HG02970 (cell line): ENCODE measurements around the gene EPHA6.

ENCODE experiments used
- ATAC-seq: cut with Tn5 transposase; IDR thresholded peaks from one replicate; pipeline ENCODE4 v1.9.1; 2021; ENCODE audit warnings: mild to moderate bottlenecking, moderate library complexity, moderate number of reproducible peaks; ENCODE audit not compliant: unreplicated experiment, low FRiP score

The EPHA6 gene

DNA sequence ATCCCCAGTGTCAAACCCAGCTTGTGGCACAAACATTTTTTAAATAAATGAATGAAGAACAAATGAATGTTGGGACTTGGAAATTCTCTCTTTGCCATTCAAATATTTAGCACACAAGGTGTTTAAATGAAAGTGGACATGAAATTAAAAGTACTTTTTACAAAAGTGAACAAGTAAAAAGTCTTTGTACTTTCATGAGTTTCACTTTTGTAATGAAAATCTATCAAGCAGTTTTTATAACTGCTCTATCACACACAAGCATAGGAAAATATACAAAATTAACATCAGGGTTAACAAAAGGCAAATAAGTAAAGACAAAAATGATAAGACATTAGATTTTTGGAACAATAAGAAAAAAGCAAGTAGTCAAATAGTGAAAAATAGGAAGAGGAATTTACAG lies 866.3 kb downstream of the EPHA6 start:
- ATAC-seq, result no peak

DNA sequence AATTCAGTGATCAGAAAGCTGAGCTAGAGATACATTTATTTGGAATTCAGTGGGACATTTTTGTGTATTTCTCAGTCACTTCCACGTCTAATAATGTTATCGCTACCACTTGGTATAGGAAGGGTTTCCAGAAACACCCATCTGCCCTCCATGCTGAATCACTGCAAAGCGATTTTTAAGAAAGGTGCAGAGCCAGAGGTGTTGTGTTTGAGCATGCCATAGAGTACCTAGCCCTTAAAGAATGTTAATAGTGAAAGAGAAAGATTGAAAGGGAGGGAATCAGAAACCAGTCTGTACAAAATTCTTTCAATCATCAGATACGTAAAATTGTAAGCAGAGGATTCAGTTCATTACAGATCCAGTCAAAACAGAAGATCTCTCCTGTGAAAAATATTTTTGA lies 870.1 kb downstream of the EPHA6 start:
- no peak for ATAC-seq

DNA sequence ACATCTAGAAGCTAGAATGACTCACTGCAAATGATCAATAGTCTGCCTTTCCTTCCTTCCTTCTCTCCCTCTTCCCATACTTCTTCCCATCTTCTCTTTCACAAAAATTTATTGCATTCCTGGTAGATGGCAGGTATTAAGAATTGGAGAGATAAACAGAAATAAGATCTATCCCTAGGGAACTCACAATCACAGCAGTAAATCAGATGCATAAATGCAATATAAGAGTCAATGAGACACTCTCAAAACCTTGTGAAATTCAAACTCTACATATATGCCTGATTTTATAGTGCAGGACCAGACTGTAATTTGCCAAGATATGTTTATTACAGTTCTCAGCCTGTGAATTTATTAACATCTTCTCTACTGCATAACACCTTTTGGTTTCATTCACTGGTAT lies 871.9 kb downstream of the EPHA6 start:
- no peak for ATAC-seq

GRCh38 chr3:97687734-97688133 lies 873.3 kb downstream of the EPHA6 start:
- ATAC-seq, result no peak

- no peak for ATAC-seq
Observed at GRCh38 chr3:97689111-97689510, 874.7 kb downstream of the EPHA6 start.

DNA sequence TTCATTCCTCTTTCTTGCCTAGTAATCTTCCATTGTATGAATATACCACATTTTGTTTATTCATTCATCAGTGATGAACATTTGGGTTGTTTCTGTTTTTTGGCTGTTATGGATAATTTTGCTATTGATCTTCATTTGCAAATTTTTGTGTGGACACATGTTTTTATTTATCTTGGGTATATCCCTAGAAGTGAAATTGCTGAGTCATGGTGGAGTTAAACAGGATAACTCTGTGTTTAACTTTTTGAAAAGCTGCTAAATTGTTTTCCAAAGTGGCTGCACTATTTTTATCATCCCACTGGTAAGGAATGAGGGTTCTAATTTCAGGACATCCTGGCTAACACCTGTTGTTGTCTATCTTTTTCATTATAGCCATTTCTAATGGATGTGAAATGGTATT lies 875.6 kb downstream of the EPHA6 start:
- no peak for ATAC-seq

- ATAC-seq, result no peak
Observed at GRCh38 chr3:97691354-97691753, 877.0 kb downstream of the EPHA6 start.

DNA sequence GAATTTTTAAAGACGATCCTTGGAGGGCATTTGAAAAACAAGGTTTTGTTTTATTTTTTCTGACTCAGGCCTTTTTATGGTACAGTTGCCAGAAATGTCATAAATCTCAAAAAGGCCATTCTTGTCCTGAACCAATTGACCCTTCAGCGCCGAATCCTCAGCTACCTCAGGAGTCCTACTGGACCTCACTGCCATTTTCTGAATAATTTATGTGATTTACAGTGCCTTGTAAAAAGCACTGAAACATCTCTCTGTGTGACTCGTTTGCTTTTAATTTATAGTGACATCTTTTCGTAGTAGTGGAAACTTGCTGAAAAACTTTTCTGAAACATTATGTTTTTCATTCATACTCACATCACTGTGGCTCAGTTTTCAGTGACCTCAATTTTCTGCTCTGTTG lies 878.0 kb downstream of the EPHA6 start:
- no peak for ATAC-seq

DNA sequence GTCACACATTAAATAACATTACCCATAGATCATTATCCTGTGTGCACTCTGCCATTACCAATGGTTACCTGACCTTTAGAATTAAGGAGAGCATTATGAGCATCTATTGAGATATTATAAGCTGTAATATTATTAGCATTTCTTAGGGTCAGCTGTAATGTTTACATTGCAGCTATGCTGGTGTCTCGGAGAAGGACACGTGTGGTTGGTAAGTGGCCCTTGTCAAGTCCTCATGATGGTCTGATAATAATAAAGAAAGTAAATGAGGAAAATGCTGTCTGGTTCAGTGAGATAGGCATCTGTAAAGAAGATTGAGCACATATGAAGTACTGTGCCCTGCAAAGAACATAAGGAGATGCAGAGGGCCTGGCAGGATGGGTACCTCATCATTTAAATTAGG lies 878.4 kb downstream of the EPHA6 start:
- ATAC-seq, result no peak

DNA sequence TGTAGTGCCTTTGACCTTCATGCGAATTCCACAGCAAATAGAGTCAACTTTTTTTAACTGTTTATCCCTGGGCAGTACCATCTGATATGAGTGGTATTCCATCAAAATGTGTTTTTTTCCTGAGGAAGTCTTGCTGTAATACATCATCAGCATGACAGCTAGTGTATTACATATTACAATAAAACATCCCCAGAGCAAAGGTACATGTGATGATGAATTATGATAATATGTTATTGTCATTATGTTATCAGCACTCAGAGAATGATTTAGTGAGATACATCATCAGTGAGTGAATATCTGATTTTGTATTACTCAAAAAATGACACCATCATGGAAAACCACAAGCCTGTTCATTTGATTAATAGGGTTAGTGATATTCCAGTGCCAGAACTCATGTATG lies 880.5 kb downstream of the EPHA6 start:
- ATAC-seq, result no peak

DNA sequence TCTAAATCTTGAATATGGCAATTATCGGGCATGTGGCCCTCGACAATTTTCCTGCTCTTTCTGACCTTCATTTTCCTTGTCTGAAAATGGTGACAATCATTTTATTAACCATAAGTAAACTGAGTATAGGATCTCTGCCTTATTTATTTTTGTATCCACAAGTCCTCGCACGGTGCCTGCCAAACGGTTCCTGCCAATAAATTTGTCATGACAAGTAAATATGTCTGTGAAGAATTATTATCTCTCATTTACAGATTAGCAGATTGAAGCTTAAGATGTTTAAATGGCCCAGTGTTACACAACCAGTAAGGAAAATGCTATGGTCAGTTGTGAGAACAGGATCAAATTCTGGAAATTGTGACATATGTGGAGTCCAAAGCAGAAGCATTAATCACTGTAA lies 884.3 kb downstream of the EPHA6 start:
- no peak for ATAC-seq

- no peak for ATAC-seq
Observed at GRCh38 chr3:97699889-97700288, 885.5 kb downstream of the EPHA6 start.

DNA sequence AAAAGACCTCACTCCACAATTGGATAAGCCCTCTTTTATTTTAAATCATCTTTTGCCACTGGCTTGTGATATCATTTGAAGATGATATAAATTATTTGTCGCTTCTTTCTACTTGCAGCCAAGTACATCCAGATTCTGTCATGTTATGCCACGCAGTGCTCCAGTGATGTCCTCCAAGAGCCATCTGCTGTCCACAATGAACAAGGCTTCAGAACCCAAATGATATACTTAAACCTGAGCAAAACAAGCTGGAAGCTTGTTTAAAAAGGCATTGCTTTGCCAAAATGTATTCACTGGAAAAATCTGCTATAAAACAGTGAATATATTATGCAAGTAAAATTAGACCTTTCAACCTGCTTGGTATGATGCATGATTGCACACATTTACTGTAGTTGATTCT lies 891.4 kb downstream of the EPHA6 start:
- ATAC-seq, result no peak

DNA sequence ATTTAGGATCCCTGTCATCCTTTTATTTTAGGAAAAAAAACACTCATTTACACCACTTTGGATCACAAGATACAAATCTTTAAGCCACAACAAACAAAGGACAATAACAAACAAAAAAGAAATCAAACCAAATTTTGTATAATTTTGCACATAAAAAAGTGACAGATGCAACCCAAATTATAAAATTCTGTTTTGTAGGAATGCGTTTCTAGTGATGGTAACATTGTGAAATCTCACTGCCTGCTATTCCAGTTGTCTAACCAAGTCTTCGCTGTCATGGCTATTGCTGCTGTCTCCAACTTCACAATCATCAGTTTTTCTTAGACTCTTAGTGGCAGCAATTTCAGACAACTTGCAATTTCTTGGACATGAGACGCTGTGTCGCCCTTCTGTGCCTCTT lies 891.8 kb downstream of the EPHA6 start:
- ATAC-seq, result no peak

DNA sequence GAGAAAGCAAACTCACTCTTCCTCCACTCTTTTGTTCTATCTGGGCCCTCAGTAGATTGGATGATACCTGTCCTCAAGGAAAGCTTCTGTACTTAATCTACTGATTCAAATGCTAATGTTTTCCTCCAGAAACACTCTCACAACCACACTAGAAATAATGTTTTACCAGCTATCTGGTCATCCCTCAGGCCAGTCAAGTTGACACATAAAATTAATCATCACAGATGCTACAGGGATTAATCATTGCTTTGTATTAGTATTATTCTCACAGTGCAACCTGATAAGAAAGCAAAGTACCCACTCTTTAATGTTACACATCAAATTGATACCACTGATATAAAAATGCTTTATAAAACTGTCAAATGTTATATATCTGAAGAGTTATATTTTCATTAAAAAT lies 897.3 kb downstream of the EPHA6 start:
- ATAC-seq, result no peak

DNA sequence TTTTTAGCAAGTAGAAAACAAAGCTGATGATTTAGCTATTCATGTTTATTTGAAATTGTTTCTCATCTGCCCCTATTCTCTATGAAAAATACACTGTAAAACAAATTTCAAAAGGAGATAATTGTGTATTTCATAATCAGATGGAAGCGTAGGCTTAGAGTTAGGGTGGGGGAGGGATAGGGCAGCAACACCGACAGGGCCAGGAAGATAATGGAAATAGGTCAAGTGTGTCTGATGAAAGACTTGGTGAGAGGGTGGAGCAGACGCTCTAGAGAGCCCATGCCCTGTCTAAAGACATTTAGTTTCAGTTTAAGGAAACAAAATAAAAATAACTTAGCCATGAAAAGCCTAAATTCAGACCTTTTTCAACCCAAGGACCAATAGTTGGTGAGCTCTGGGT lies 898.5 kb downstream of the EPHA6 start:
- no peak for ATAC-seq

- no peak for ATAC-seq
Observed at GRCh38 chr3:97713634-97714033, 899.2 kb downstream of the EPHA6 start.

DNA sequence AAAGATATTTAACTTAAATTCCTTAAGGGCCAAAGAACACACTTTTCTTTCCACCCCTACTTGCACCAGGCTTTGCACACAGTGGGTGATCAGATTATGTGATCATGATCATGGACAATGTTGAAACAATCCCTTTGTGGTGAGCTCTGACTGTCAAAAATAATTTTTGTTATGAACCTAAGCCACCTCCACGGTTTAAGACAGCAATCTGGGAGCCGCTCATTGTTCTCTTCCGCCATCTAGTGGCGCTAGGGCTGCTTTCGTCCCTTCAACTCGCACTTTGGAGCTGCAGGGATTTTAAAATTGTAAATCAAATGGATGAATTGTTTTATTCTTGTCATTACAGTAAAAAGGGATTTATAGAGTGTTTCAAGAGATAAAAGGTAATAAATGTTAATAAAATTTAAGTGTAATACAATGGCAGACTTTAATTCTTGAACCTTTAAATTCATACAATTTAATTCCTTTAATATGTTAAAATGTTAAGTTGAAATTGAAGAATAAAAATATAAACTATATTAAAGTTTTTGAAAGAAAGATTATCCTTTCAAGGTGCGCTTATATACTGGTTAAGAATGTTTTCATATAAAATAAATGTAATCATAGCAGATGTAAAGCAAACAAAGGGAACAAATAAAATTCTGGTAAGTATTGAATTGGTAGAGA lies 904.9 kb downstream of the EPHA6 start:
- no peak for ATAC-seq

DNA sequence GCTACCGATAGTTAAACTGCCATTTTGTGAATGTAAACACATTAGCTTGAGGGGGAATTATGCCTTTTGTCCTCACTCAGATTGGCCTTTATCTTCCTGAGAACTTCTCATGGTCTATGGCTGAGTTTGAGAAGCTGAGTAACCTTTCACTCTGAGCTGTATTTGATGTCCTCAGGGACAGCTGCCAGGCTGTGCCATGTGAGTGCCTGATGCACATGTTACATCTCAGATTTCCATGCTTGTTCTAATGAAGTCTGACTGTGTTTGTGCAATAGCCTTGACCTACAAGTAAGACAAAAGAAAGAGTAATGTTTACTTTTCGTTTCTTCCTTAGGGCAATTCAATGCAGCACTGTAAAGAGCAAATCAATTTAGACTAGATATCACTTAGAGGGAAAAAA lies 906.0 kb downstream of the EPHA6 start:
- ATAC-seq, result no peak

DNA sequence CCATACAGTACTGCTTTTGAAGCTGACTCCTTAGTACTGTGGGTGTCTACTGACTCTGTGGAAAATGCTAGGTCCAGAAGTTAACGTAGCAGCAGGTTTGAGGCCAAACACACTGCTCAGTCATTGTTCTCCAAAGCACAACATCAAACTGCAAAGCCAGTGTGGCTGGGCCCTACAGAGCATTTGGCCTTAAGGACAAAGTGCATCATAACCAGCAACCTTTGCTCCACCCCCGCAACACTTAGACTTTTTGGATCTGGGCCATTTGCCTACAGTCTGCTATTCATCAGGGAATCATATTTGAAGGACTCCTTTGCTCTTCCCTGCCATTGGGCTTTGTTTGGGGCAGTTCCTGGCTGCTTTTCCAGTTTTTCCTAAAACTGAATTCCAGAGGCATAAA lies 907.1 kb downstream of the EPHA6 start:
- ATAC-seq, result no peak

DNA sequence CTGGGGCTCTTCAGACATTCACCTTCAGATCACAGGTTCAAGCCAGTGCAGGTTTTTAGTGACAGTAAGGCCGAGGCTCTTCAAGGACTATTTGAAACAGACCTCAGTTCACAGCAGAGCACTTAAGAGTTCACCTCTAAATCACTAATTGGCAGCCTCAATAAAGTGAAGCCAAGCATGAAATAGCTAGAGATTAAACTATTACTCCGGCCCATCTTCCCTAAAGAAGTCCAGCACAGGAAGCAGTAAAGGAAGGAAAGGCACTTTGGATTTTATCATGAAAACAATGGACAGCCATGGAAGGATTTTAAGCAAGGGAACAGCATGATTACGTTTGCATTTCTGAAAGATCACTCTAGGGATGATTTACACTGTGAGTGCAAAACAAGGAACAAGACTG lies 922.5 kb downstream of the EPHA6 start:
- no peak for ATAC-seq

GRCh38 chr3:97738761-97739160 lies 924.4 kb downstream of the EPHA6 start:
- ATAC-seq, result no peak

GRCh38 chr3:97742036-97742435 lies 927.6 kb downstream of the EPHA6 start:
- no peak for ATAC-seq
